A673 (cell line): ENCODE measurements around the gene TMEM108. TPM values are rescaled to one million over a fixed set of nuclear protein-coding genes. Genes with fewer than 3 reads are reported as not detected.

Source experiments
- BruUV-seq: library from RNA; stranded (reverse); fragments of 400-500 nt; replicated peaks from 2 replicates; lab custom pipeline; 2021; lab: Mats Ljungman, UMichigan
- CTCF ChIA-PET: fragments of 300-600 bp; sonication (Branson Sonifier 250); formaldehyde crosslinking; loops from one replicate; lab custom pipeline; 2022; ENCODE audit warnings: antibody characterized with exemption; lab: Charles Lee
- POLR2A ChIA-PET: fragments of 300-600 bp; sonication (Branson Sonifier 250); formaldehyde crosslinking; loops from one replicate; lab custom pipeline; 2022; ENCODE audit warnings: antibody characterized with exemption; ENCODE audit not compliant: low non-redundant PET; lab: Charles Lee
- DNase-seq: peaks from one replicate; pipeline ENCODE4 v3.0.0-alpha.2; 2015; ENCODE audit warnings: low spot score
- H3K27ac ChIP-seq: fragments of 200-600 bp; sonication (generic); 2 replicates; pipeline ENCODE4 v1.5.1; 2016; ENCODE audit warnings: mixed run types, low read depth, mild to moderate bottlenecking, mixed read lengths, antibody characterized with exemption, low read length; ENCODE audit not compliant: poor library complexity, severe bottlenecking
- H3K27me3 ChIP-seq: fragments of 200-600 bp; sonication (generic); replicated peaks from 2 replicates; pipeline ENCODE4 v1.6.1; 2017; ENCODE audit warnings: mixed run types, low read depth, mild to moderate bottlenecking, mixed read lengths, antibody characterized with exemption, low read length; ENCODE audit not compliant: insufficient read depth, poor library complexity
- H3K36me3 ChIP-seq: fragments of 200-600 bp; sonication (generic); 2 replicates; pipeline ENCODE4 v1.6.1; 2016; ENCODE audit warnings: mixed run types, mild to moderate bottlenecking, mixed read lengths, antibody characterized with exemption, low read length; ENCODE audit not compliant: insufficient read depth, poor library complexity, severe bottlenecking
- H3K4me1 ChIP-seq: fragments of 200-600 bp; sonication (generic); 2 replicates; pipeline ENCODE4 v1.6.1; 2017; ENCODE audit warnings: mixed run types, mild to moderate bottlenecking, mixed read lengths, antibody characterized with exemption, low read length; ENCODE audit not compliant: insufficient read depth, poor library complexity, severe bottlenecking
- H3K4me3 ChIP-seq: fragments of 200-600 bp; sonication (generic); 2 replicates; pipeline ENCODE4 v1.5.1; 2016; ENCODE audit warnings: low read depth, mixed run types, mild to moderate bottlenecking, mixed read lengths, low read length; ENCODE audit not compliant: poor library complexity, severe bottlenecking
- H3K9me3 ChIP-seq: fragments of 200-600 bp; sonication (generic); 2 replicates; pipeline ENCODE4 v1.6.1; 2016; ENCODE audit warnings: mixed run types, low read depth, mild to moderate bottlenecking, mixed read lengths, antibody characterized with exemption, low read length; ENCODE audit not compliant: poor library complexity, severe bottlenecking
- CTCF ChIP-seq: fragments of 300-800, 200-600 bp; sonication (generic); conservative IDR thresholded peaks from 2 replicates; pipeline ENCODE4 v1.5.1; 2017; ENCODE audit warnings: low read depth, mild to moderate bottlenecking, antibody characterized with exemption, low read length, moderate library complexity, mixed read lengths
- EZH2 ChIP-seq: fragments of 200-600 bp; sonication (generic); IDR thresholded peaks from 2 replicates; pipeline ENCODE4 v1.6.1; 2017; ENCODE audit warnings: borderline replicate concordance, low read depth, mild to moderate bottlenecking, mixed read lengths, antibody characterized with exemption, low read length; ENCODE audit not compliant: poor library complexity, severe bottlenecking
- intact Hi-C: fragments of 100-400 bp; cut with micrococcal nuclease; formaldehyde crosslinking; loops from one replicate; pipeline ENCODE4 v1.10.0; 2022; ENCODE audit not compliant: unreplicated experiment
- total RNA-seq: library from RNA; stranded (reverse); gene quantifications from 2 replicates; pipeline ENCODE4 v1.2.3, GENCODE V29; 2021

Gene TMEM108
- total RNA-seq, 1 experiment from 2014 or later: 0.30 TPM

GRCh38 chr3:133367403-133367802 is 329.2 kb downstream of the TMEM108 start:
- Histone ChIP-seq H3K4me3 (no peak overlapping the region), H3K4me1 (no peaks in the 10 kb centered on the region), H3K36me3 (no peaks in the 10 kb centered on the region), H3K9me3 (no peaks in the 10 kb centered on the region), H3K27ac (no peak overlapping the region), H3K27me3 (peaks cover 29% of the 10 kb centered on the region)
- POLR2A ChIA-PET: no interaction called here
- CTCF ChIA-PET: no interaction called here
- DNase-seq: no peak
- no peak for TF ChIP-seq EZH2
- no peak for TF ChIP-seq CTCF
- intact Hi-C loops: no loop called here
- BruUV-seq: no TSS peak

GRCh38 chr3:133367956-133368355 is 329.8 kb downstream of the TMEM108 start:
- no peaks in the 10 kb centered on the region for H3K4me1 ChIP-seq
- H3K36me3 ChIP-seq: no peaks in the 10 kb centered on the region
- no peak for DNase-seq
- peaks cover 29% of the 10 kb centered on the region for H3K27me3 ChIP-seq
- POLR2A ChIA-PET: no interaction called here
- TF ChIP-seq EZH2: no peak
- TF ChIP-seq CTCF: no peak
- CTCF ChIA-PET: no interaction called here
- H3K4me3 ChIP-seq: no peak overlapping the region
- no peaks in the 10 kb centered on the region for H3K9me3 ChIP-seq
- intact Hi-C loops: no loop called here
- no peak overlapping the region for H3K27ac ChIP-seq
- BruUV-seq: no TSS peak

GRCh38 chr3:133368371-133369067 is 330.3 kb downstream of the TMEM108 start:
- peaks cover 29% of the 10 kb centered on the region for H3K27me3 ChIP-seq
- no peaks in the 10 kb centered on the region for H3K36me3 ChIP-seq
- POLR2A ChIA-PET: no interaction called here
- no TSS peak for BruUV-seq
- intact Hi-C loops: no loop called here
- CTCF ChIA-PET: no interaction called here
- H3K4me1 ChIP-seq: no peaks in the 10 kb centered on the region
- no peak for DNase-seq
- H3K27ac ChIP-seq: no peak overlapping the region
- H3K9me3 ChIP-seq: no peaks in the 10 kb centered on the region
- no peak overlapping the region for H3K4me3 ChIP-seq
- TF ChIP-seq CTCF: no peak
- TF ChIP-seq EZH2: no peak
